Osteoblast (primary cell): ENCODE results near the gene SLC1A2. TPM values are rescaled to one million over a fixed set of nuclear protein-coding genes. Genes with fewer than 3 reads are reported as not detected.

ENCODE experiments used
- DNase-seq: peaks from one replicate; pipeline ENCODE4 v3.0.0; 2011; ENCODE audit warnings: low spot score, mixed read lengths; ENCODE audit not compliant: insufficient read length; ENCODE audit errors: missing footprints
- H2AFZ ChIP-seq: 2 replicates; pipeline ENCODE4 v1.6.0; 2011; ENCODE audit warnings: mild to moderate bottlenecking, low read length
- H3K27ac ChIP-seq: 2 replicates; pipeline ENCODE4 v1.5.1; 2011; ENCODE audit warnings: mild to moderate bottlenecking, low read depth, low read length, moderate library complexity
- H3K27me3 ChIP-seq: 2 replicates; pipeline ENCODE4 v1.6.0; 2012; ENCODE audit warnings: mild to moderate bottlenecking, control low read depth, inconsistent platforms, low read length, moderate library complexity; ENCODE audit not compliant: insufficient read depth
- H3K36me3 ChIP-seq: 2 replicates; pipeline ENCODE4 v1.5.1; 2011; ENCODE audit warnings: mild to moderate bottlenecking, low read length, control low read depth, moderate library complexity; ENCODE audit not compliant: insufficient read depth
- H3K4me1 ChIP-seq: 2 replicates; pipeline ENCODE4 v1.5.1; 2011; ENCODE audit warnings: mild to moderate bottlenecking, low read length, control low read depth, moderate library complexity; ENCODE audit not compliant: insufficient read depth
- H3K4me2 ChIP-seq: 2 replicates; pipeline ENCODE4 v1.6.0; 2011; ENCODE audit warnings: mild to moderate bottlenecking, low read length; ENCODE audit not compliant: insufficient read depth
- H3K4me3 ChIP-seq: fragments of 200-600 bp; sonication (generic); 3 replicates; pipeline ENCODE4 v1.5.1; 2012; ENCODE audit warnings: mild to moderate bottlenecking, low read length, inconsistent platforms; ENCODE audit not compliant: insufficient read depth
- H3K79me2 ChIP-seq: 2 replicates; pipeline ENCODE4 v1.6.0; 2012; ENCODE audit warnings: mild to moderate bottlenecking, low read length, control low read depth, inconsistent platforms; ENCODE audit not compliant: insufficient read depth
- H3K9me3 ChIP-seq: 2 replicates; pipeline ENCODE4 v1.5.1; 2011; ENCODE audit warnings: low read depth, low read length, control low read depth
- H4K20me1 ChIP-seq: 2 replicates; pipeline ENCODE4 v1.6.0; 2012; ENCODE audit warnings: mild to moderate bottlenecking, low read length, control low read depth; ENCODE audit not compliant: insufficient read depth
- total RNA-seq: library from RNA; depleted of rRNA; stranded (reverse); fragments of >200 nt; gene quantifications from 2 replicates; pipeline ENCODE4 v1.2.3, GENCODE V29; 2012
- TF ChIP-seq, protein P1 (sequence below): IDR thresholded peaks from 2 replicates; pipeline ENCODE4 v1.5.1; 2011; ENCODE audit warnings: mild to moderate bottlenecking, low read depth, low read length, moderate library complexity; ENCODE audit errors: extremely low read depth

Gene SLC1A2
- total RNA-seq, 1 donor, result 0.72 TPM

DNA sequence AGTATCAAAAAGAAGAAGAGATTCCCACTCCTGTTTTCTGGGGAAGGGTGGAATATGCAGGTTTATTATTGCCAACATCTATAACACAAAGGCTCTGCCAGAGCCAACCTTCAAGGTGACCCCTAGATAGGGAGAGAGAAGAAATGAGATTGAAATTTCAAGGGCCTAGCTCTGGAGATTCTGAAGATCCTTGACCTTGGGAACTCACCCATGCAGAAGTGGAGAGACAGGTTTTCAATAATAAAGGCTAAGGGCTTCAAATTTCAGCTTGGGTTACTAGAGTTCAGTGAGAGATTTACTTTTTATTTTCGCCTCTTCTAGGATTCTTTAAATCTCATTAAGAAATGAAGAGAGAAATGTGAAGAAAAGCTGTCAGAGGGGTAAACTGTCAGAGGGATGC, 182.0 kb downstream of the SLC1A2 start:
- Histone ChIP-seq H3K79me2 (no peaks in the 10 kb centered on the region), H2AFZ (no peak overlapping the region), H3K9me3 (no peaks in the 10 kb centered on the region), H3K36me3 (no peaks in the 10 kb centered on the region), H3K27me3 (no peaks in the 10 kb centered on the region), H3K4me1 (peaks cover 10% of the 10 kb centered on the region), H4K20me1 (no peaks in the 10 kb centered on the region), H3K4me3 (no peak overlapping the region), H3K4me2 (no peak overlapping the region), H3K27ac (no peak overlapping the region)
- TF ChIP-seq, protein P1, sequence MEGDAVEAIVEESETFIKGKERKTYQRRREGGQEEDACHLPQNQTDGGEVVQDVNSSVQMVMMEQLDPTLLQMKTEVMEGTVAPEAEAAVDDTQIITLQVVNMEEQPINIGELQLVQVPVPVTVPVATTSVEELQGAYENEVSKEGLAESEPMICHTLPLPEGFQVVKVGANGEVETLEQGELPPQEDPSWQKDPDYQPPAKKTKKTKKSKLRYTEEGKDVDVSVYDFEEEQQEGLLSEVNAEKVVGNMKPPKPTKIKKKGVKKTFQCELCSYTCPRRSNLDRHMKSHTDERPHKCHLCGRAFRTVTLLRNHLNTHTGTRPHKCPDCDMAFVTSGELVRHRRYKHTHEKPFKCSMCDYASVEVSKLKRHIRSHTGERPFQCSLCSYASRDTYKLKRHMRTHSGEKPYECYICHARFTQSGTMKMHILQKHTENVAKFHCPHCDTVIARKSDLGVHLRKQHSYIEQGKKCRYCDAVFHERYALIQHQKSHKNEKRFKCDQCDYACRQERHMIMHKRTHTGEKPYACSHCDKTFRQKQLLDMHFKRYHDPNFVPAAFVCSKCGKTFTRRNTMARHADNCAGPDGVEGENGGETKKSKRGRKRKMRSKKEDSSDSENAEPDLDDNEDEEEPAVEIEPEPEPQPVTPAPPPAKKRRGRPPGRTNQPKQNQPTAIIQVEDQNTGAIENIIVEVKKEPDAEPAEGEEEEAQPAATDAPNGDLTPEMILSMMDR, result no peak
- no peak for DNase-seq

GRCh38 chr11:35236667-35237003, 182.7 kb downstream of the SLC1A2 start:
- Histone ChIP-seq H3K27me3 (no peaks in the 10 kb centered on the region), H3K27ac (peak overlapping the region; percentile 24)

GRCh38 chr11:35235936-35236666, 183.3 kb downstream of the SLC1A2 start:
- no peak overlapping the region for H3K4me3 ChIP-seq
- TF ChIP-seq, protein P1, result no peak
- no peaks in the 10 kb centered on the region for H4K20me1 ChIP-seq
- peaks cover 7% of the 10 kb centered on the region for H3K36me3 ChIP-seq
- no peaks in the 10 kb centered on the region for H3K9me3 ChIP-seq
- peak overlapping the region; percentile 24 for H3K27ac ChIP-seq
- H3K4me1 ChIP-seq, result peaks cover 7% of the 10 kb centered on the region
- no peak for DNase-seq
- H3K79me2 ChIP-seq, result no peaks in the 10 kb centered on the region
- no peak overlapping the region for H2AFZ ChIP-seq
- H3K4me2 ChIP-seq, result peak overlapping the region; percentile 3
- no peaks in the 10 kb centered on the region for H3K27me3 ChIP-seq

More at GRCh38 chr11:35236667-35237003, 182.7 kb downstream of the SLC1A2 start:
- Histone ChIP-seq H4K20me1 (no peaks in the 10 kb centered on the region), H2AFZ (peak overlapping the region; percentile 11), H3K4me3 (no peak overlapping the region), H3K4me2 (peak overlapping the region; percentile 3), H3K79me2 (no peaks in the 10 kb centered on the region), H3K9me3 (no peaks in the 10 kb centered on the region), H3K36me3 (peaks cover 1% of the 10 kb centered on the region), H3K4me1 (peaks cover 7% of the 10 kb centered on the region)
- TF ChIP-seq, protein P1, result no peak
- DNase-seq, result no peak

GRCh38 chr11:35235498-35235897, 183.9 kb downstream of the SLC1A2 start:
- H3K4me1 ChIP-seq, result peaks cover 7% of the 10 kb centered on the region
- no peak overlapping the region for H3K4me2 ChIP-seq
- H3K36me3 ChIP-seq, result peaks cover 13% of the 10 kb centered on the region
- TF ChIP-seq, protein P1, result no peak
- H4K20me1 ChIP-seq, result no peaks in the 10 kb centered on the region
- no peak for DNase-seq
- no peaks in the 10 kb centered on the region for H3K79me2 ChIP-seq
- no peak overlapping the region for H3K27ac ChIP-seq
- H3K4me3 ChIP-seq, result no peak overlapping the region
- H3K9me3 ChIP-seq, result no peaks in the 10 kb centered on the region
- H3K27me3 ChIP-seq, result no peaks in the 10 kb centered on the region
- H2AFZ ChIP-seq, result no peak overlapping the region
